Measurements from ENCODE around the gene TGFBR1. TPM values are rescaled to one million over a fixed set of nuclear protein-coding genes. Genes with fewer than 3 reads are reported as not detected.
A peak's percentile ranks its signal among the peaks of the same experiment; 100 is the strongest.

Gene TGFBR1
- total and polyA plus RNA-seq, 10 donors: 8.9 to 60.8 (median 45.4) TPM

GRCh38 chr9:99185348-99185632, 80.4 kb downstream of the TGFBR1 start:
- H3K4me3 ChIP-seq: peak overlapping the region in 1 of 8 donors; percentile 61
- intact Hi-C loops (cut with DNase I; ENCODE audit: low total_unique reads): no loop called here

DNA sequence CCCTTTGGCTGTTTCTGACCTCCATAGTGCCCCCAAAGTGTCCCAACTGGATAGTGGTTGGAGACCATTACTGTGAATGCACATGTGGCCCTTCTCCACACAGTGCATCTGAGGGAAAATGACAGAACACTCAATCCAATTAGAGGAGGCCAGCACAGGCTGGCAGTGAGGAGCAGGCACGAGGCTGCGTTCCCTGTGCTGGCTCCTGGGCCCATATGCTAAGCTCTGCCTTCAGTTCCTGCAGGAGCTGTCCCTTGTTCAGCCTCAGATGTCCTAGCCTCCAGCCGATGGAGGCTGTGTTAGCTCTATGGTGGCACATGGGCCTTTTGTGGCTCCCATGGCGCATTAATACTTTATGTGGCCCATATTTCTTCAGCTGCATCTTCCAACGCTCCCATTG, 81.0 kb downstream of the TGFBR1 start:
- TF ChIP-seq CTCF (IDR thresholded peaks at IDR 0.05 in 8 of 11, conservative IDR thresholded peaks at IDR 0.05 in 3 of 11) (no peak), POLR2A (IDR thresholded peaks at IDR 0.05) (no peak), POLR2AphosphoS5 (IDR thresholded peaks at IDR 0.05) (no peak)
- WGBS, 5 donors: 93 to 99% (median 96%) methylated on average over 3 to 5 of the region's 5 CpGs
- intact Hi-C loops (cut with DNase I; ENCODE audit: low total_unique reads): no loop called here
- Histone ChIP-seq H3K4me3 (no peak overlapping the region), H3K27ac (no peak overlapping the region), H3K9me3 (no peaks in the 10 kb centered on the region), H3K4me1 (peaks cover 10 to 54% (median 33%) of the 10 kb centered on the region in 6 donors), H3K36me3 (no peaks in the 10 kb centered on the region), H3K27me3 (replicated peaks in 1 of 7) (no peaks in the 10 kb centered on the region)
- no peak for DNase-seq

More at GRCh38 chr9:99185348-99185632, 80.4 kb downstream of the TGFBR1 start:
- DNase-seq: no peak
- no peaks in the 10 kb centered on the region for H3K9me3 ChIP-seq
- TF ChIP-seq POLR2AphosphoS5 (IDR thresholded peaks at IDR 0.05) (no peak), POLR2A (IDR thresholded peaks at IDR 0.05) (no peak), CTCF (IDR thresholded peaks at IDR 0.05 in 8 of 11, conservative IDR thresholded peaks at IDR 0.05 in 3 of 11) (no peak)
- H3K27me3 ChIP-seq (replicated peaks in 1 of 7): no peaks in the 10 kb centered on the region
- H3K36me3 ChIP-seq: no peaks in the 10 kb centered on the region
- peaks cover 10 to 59% (median 33%) of the 10 kb centered on the region in 6 donors for H3K4me1 ChIP-seq
- H3K27ac ChIP-seq: peak overlapping the region in 1 of 8 donors; percentile 27
- 81 to 92% (median 84%) methylated on average over 4 to 5 of the region's 5 CpGs for WGBS, 5 donors

GRCh38 chr9:99187311-99187710, 82.4 kb downstream of the TGFBR1 start:
- peaks cover 10 to 40% (median 24%) of the 10 kb centered on the region in 6 donors for H3K4me1 ChIP-seq
- no peaks in the 10 kb centered on the region for H3K36me3 ChIP-seq
- WGBS, 5 donors: 72 to 81% (median 77%) methylated on average over 4 of the region's 4 CpGs
- TF ChIP-seq POLR2AphosphoS5 (IDR thresholded peaks at IDR 0.05) (no peak), CTCF (IDR thresholded peaks at IDR 0.05 in 8 of 11, conservative IDR thresholded peaks at IDR 0.05 in 3 of 11) (no peak), POLR2A (IDR thresholded peaks at IDR 0.05) (no peak)
- no peaks in the 10 kb centered on the region for H3K27me3 ChIP-seq (replicated peaks in 1 of 7)
- H3K27ac ChIP-seq: no peak overlapping the region
- H3K9me3 ChIP-seq: no peaks in the 10 kb centered on the region
- intact Hi-C loops (cut with DNase I; ENCODE audit: low total_unique reads): no loop called here
- DNase-seq: no peak
- H3K4me3 ChIP-seq: no peak overlapping the region

DNA sequence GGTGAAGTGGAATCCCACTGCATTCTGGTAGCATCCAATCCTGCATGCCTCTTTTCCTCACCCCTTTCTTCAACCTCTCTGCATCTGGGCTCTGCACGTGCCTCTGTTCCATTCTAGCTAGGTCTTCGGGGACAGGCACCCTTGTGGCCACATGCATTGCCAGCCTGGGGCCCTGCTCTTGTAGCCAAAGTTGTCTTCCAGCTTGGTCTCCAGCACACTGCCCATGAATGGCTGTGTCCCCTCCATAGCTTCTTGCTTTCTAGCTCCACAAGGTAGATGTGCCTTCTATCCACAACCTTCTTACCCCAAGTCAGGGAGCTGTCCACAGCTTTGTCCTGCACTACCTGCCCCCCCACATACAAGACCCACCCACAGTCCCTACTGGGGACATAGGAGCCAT, 84.3 kb downstream of the TGFBR1 start:
- no peak for DNase-seq
- intact Hi-C loops (cut with DNase I; ENCODE audit: low total_unique reads): no loop called here
- TF ChIP-seq POLR2AphosphoS5 (IDR thresholded peaks at IDR 0.05) (no peak), POLR2A (IDR thresholded peaks at IDR 0.05) (no peak), CTCF (IDR thresholded peaks at IDR 0.05 in 8 of 11, conservative IDR thresholded peaks at IDR 0.05 in 3 of 11) (no peak)
- Histone ChIP-seq H3K27me3 (replicated peaks in 1 of 7) (no peaks in the 10 kb centered on the region), H3K27ac (peak overlapping the region in 1 of 8 donors; percentile 17), H3K9me3 (no peaks in the 10 kb centered on the region), H3K4me3 (no peak overlapping the region), H3K4me1 (peaks cover 8 to 28% (median 21%) of the 10 kb centered on the region in 6 donors), H3K36me3 (no peaks in the 10 kb centered on the region)
- WGBS, 5 donors: 58 to 93% (median 89%) methylated on average over 2 of the region's 2 CpGs
